Endothelial cell of umbilical vein (primary cell): ENCODE data around the gene DUSP28.

ENCODE experiments used
- TF ChIP-seq, protein P1 (sequence below): IDR thresholded peaks from 2 replicates; pipeline ENCODE4 v1.6.1; 2011; ENCODE audit not compliant: insufficient read depth, insufficient read length
- TF ChIP-seq, protein P2 (sequence below), 2 donors: IDR thresholded peaks; 1 replicate in 1 of 2; 2 replicates in 1 of 2; pipeline ENCODE4 v1.5.1; 2011; ENCODE audit warnings: low read length in 2 of 2, mild to moderate bottlenecking in 2 of 2, moderate library complexity in 2 of 2, control low read depth in 1 of 2, inconsistent platforms in 1 of 2, low read depth in 1 of 2; ENCODE audit not compliant: insufficient read depth in 1 of 2; ENCODE audit errors: extremely low read depth in 1 of 2

DNA sequence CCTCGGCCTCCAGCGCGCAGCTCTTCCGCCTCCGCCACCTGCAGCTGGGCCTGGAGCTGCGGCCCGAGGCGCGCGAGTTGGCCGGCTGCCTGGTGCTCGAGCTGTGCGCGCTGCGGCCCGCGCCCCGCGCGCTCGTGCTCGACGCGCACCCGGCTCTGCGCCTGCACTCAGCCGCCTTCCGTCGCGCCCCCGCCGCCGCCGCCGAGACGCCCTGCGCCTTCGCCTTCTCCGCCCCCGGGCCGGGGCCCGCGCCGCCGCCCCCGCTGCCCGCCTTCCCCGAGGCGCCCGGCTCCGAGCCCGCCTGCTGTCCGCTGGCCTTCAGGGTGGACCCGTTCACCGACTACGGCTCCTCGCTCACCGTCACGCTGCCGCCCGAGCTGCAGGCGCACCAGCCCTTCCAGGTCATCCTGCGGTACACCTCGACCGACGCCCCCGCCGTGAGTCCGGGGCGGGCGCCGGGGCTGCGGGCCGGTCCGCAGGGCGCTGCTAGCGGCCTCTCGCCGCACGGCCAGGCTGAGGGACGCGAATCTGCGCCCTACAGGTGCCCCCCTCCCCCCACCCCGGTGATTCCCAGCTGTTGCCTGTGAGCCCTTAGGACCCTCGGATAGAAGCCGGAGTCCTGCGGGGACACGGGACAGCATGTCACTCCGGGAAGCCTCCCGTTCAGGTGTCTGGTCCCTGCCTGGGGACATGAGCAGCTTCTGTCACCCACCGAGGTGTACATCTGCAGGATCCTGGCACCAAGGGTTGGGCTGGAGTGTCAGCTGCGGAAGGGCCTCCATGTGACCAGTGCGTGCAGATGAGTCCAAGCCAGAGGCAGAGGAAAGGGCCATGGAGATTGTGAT is 8.7 kb downstream of the DUSP28 start:
- TF ChIP-seq, protein P1, sequence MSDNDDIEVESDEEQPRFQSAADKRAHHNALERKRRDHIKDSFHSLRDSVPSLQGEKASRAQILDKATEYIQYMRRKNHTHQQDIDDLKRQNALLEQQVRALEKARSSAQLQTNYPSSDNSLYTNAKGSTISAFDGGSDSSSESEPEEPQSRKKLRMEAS = no peak
- TF ChIP-seq, protein P2, sequence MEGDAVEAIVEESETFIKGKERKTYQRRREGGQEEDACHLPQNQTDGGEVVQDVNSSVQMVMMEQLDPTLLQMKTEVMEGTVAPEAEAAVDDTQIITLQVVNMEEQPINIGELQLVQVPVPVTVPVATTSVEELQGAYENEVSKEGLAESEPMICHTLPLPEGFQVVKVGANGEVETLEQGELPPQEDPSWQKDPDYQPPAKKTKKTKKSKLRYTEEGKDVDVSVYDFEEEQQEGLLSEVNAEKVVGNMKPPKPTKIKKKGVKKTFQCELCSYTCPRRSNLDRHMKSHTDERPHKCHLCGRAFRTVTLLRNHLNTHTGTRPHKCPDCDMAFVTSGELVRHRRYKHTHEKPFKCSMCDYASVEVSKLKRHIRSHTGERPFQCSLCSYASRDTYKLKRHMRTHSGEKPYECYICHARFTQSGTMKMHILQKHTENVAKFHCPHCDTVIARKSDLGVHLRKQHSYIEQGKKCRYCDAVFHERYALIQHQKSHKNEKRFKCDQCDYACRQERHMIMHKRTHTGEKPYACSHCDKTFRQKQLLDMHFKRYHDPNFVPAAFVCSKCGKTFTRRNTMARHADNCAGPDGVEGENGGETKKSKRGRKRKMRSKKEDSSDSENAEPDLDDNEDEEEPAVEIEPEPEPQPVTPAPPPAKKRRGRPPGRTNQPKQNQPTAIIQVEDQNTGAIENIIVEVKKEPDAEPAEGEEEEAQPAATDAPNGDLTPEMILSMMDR (IDR thresholded peaks at IDR 0.05; ENCODE audit: extremely low read depth in 1 of 2, insufficient read depth in 1 of 2, low read depth in 1 of 2, low read length in 2 of 2) = no peak
